AG09319 (cell line): ENCODE data around the gene RPL22.

Experiments
- DNase-seq: peaks from one replicate; pipeline ENCODE4 v3.0.0-alpha.2; 2010; ENCODE audit warnings: low read depth; ENCODE audit errors: extremely low read depth
- TF ChIP-seq, protein P1 (sequence below): IDR thresholded peaks from 2 replicates; pipeline ENCODE4 v1.5.1; 2011; ENCODE audit warnings: low read depth, mild to moderate bottlenecking, inconsistent platforms, low read length, moderate library complexity

RPL22 gene

DNA sequence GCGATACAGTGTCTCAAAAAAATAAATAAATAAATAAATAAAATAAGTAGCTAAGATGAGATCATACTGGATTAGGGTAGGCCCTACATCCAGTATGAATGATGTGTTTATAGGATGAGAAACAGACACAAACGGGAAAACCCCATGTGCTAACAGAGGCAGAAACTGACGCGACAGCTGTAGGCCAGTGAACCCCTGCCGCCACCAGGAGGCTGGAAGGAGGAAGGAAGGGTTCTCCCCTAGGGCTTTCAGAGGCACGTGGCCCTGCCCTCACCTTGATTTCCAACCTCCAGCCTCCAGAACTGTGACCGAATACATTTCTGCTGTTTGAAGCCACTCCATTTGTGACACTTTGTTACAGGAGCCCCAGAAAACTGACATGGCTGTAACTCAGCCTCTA lies 57.8 kb downstream of the RPL22 start:
- no peak for DNase-seq
- TF ChIP-seq, protein P1, sequence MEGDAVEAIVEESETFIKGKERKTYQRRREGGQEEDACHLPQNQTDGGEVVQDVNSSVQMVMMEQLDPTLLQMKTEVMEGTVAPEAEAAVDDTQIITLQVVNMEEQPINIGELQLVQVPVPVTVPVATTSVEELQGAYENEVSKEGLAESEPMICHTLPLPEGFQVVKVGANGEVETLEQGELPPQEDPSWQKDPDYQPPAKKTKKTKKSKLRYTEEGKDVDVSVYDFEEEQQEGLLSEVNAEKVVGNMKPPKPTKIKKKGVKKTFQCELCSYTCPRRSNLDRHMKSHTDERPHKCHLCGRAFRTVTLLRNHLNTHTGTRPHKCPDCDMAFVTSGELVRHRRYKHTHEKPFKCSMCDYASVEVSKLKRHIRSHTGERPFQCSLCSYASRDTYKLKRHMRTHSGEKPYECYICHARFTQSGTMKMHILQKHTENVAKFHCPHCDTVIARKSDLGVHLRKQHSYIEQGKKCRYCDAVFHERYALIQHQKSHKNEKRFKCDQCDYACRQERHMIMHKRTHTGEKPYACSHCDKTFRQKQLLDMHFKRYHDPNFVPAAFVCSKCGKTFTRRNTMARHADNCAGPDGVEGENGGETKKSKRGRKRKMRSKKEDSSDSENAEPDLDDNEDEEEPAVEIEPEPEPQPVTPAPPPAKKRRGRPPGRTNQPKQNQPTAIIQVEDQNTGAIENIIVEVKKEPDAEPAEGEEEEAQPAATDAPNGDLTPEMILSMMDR, result no peak

DNA sequence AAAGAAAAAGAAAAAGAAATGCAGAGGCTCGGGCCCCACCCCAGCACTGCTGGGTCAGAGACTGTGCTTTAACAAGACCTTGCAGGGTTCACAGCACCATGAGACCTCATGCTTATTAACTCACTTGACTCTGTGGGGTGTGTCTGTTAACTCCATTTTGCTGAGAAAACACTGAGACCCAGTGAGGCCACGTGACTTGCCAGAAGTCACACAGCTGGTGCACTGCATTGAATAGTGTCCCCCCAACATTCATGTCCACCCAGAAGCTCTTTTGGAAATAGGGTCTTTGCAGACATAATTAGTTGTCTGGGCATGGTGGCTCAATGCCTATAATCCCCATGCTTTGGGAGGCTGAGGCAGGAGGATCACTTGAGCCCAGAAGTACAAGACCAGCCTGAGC lies 59.0 kb downstream of the RPL22 start:
- TF ChIP-seq, protein P1, result no peak
- DNase-seq, result no peak

DNA sequence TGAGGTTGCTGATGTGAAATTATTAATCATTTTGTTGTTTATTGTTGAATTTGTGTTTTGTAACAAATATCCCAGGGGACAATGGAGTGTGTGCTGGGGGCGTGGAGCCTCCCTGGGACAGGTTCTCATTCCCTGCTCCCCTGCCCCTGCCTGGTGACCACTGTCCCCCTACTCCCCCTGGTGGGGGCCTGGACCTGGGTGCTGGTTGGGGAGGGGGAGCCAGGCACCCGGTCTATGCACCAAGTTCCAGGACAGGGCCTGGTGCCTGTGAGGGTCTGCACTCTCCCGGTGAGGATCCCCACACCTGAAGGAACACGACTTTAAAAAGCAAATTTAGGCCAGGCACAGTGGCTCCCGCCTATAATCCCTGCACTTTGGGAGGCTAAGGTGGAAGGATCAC lies 61.6 kb downstream of the RPL22 start:
- TF ChIP-seq, protein P1, result no peak
- DNase-seq, result no peak

DNA sequence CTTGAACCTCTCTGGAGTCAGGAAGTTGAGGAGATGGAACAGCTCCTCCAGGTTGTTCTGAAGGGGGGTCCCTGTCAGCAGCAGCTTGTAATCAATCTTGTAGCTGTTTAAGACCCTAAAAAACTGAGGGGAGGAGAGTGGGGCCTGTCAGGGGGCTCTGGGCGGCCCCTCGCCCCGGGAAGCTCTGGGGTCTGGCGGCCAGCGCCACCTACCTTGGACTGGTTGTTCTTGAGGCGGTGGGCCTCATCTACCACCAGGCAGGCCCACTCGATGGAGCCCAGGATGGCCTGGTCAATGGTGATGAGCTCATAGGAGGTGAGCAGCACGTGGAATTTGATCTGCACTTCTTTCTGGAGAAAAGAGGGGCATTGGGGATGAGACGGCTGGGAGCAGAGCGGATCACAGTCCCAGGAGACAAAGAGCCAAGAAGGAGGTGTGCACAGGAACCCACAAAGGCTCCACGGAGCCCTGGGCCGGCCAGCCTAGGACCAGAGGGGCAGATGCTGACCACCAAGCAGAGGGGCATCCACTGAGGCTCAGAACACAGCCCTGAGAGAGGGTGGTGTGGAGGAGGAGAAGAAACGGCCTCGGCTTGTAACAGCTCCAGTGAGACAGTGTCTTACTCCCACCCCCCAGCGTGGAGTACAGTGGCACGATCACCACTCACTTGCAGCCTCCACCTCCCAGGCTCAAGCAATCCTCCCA lies 62.7 kb downstream of the RPL22 start:
- DNase-seq, result no peak
- TF ChIP-seq, protein P1, result no peak
